H1 (cell line): ENCODE data around the gene SLC13A2. TPM values are rescaled to one million over a fixed set of nuclear protein-coding genes. Genes with fewer than 3 reads are reported as not detected.
"Not testable (repeated sequence)": the region's sequence is repeated elsewhere in the genome, so short reads cannot be mapped to it uniquely, and the experiment has no call there.

Experiments
- CTCF ChIA-PET: fragments of 300-600 bp; sonication (Branson Sonifier 250); formaldehyde crosslinking; loops from one replicate; lab custom pipeline; 2021; ENCODE audit not compliant: partially characterized antibody; lab: Charles Lee
- POLR2A ChIA-PET: fragments of 300-600 bp; sonication (Branson Sonifier 250); formaldehyde crosslinking; loops from one replicate; lab custom pipeline; 2021; ENCODE audit warnings: inconsistent platforms; ENCODE audit not compliant: partially characterized antibody; lab: Charles Lee
- DNase-seq, 2 experiments: peaks; one replicate each; pipeline versions ENCODE4 v3.0.0 to v3.0.0-alpha.2; 2010 to 2022; ENCODE audit warnings: low spot score in 2 of 2, low read depth in 1 of 2, mixed read lengths in 1 of 2
- FAIRE-seq: peaks from 2 replicates; lab custom pipeline; 2011; peaks lifted over from hg19 to GRCh38; lab: Jason Lieb, UNC
- H2AFZ ChIP-seq: 2 replicates; pipeline ENCODE4 v1.8.1; 2012; ENCODE audit warnings: low read length, inconsistent platforms
- H2AK5ac ChIP-seq: 2 replicates; pipeline ENCODE4 v1.6.1; 2013; ENCODE audit warnings: low read depth, low read length
- H2BK120ac ChIP-seq: replicated peaks from 2 replicates; pipeline ENCODE3; 2013; ENCODE audit warnings: low read depth, low read length, inconsistent platforms
- H2BK12ac ChIP-seq: 2 replicates; pipeline ENCODE4 v1.6.1; 2013; ENCODE audit warnings: low read depth, low read length
- H2BK15ac ChIP-seq: 2 replicates; pipeline ENCODE4 v1.6.1; 2013; ENCODE audit warnings: low read length
- H2BK20ac ChIP-seq: 2 replicates; pipeline ENCODE4 v1.6.1; 2013; ENCODE audit warnings: low read length
- H2BK5ac ChIP-seq: 2 replicates; pipeline ENCODE4 v1.6.1; 2013; ENCODE audit warnings: low read depth, low read length
- H3K14ac ChIP-seq: 2 replicates; pipeline ENCODE4 v1.6.1; 2013; ENCODE audit warnings: inconsistent platforms; ENCODE audit not compliant: insufficient read length
- H3K18ac ChIP-seq: 2 replicates; pipeline ENCODE4 v1.6.1; 2013; ENCODE audit warnings: low read length; ENCODE audit errors: extremely low read depth
- H3K23ac ChIP-seq: 2 replicates; pipeline ENCODE4 v1.6.1; 2013; ENCODE audit warnings: inconsistent platforms; ENCODE audit not compliant: insufficient read length
- H3K23me2 ChIP-seq: 2 replicates; pipeline ENCODE4 v1.6.1; 2013; ENCODE audit warnings: low read depth, low read length
- H3K27ac ChIP-seq: 2 replicates; pipeline ENCODE4 v1.6.1; 2011; ENCODE audit warnings: low read depth, low read length, inconsistent platforms
- H3K27me3 ChIP-seq, 4 experiments: replicated peaks in 1 of 4; 1 replicate in 1 of 4; 2 replicates in 3 of 4; pipeline versions ENCODE4 v1.6.1 to v1.8.1; 2011 to 2013; ENCODE audit warnings: low read length in 3 of 4, mild to moderate bottlenecking in 3 of 4, inconsistent platforms in 2 of 4, mixed read lengths in 2 of 4, moderate library complexity in 1 of 4; ENCODE audit not compliant: control insufficient read depth in 3 of 4, insufficient read depth in 3 of 4; ENCODE audit errors: extremely low read depth in 1 of 4
- H3K36me3 ChIP-seq, 4 experiments: 2 replicates each; pipeline versions ENCODE4 v1.6.1 to v1.8.1; 2011 to 2013; ENCODE audit warnings: mild to moderate bottlenecking in 4 of 4, low read length in 3 of 4, moderate library complexity in 2 of 4, control low read depth in 1 of 4, inconsistent platforms in 1 of 4; ENCODE audit not compliant: insufficient read depth in 4 of 4, control insufficient read depth in 2 of 4
- H3K4ac ChIP-seq: replicated peaks from 2 replicates; pipeline ENCODE3; 2013; ENCODE audit warnings: low read length, low read depth, mixed read lengths, inconsistent platforms; ENCODE audit not compliant: insufficient read length
- H3K4me1 ChIP-seq, 4 experiments: replicated peaks in 1 of 4; 1 replicate in 1 of 4; 2 replicates in 3 of 4; pipeline versions ENCODE4 v1.6.1 to v1.8.1; 2011 to 2013; ENCODE audit warnings: low read length in 3 of 4, inconsistent platforms in 2 of 4, mixed read lengths in 1 of 4; ENCODE audit not compliant: insufficient read depth in 4 of 4, control insufficient read depth in 3 of 4
- H3K4me2 ChIP-seq, 2 experiments: 2 replicates each; pipeline versions ENCODE4 v1.6.1 to v1.8.1; 2011 to 2013; ENCODE audit warnings: low read depth in 2 of 2, low read length in 2 of 2, control low read depth in 1 of 2, inconsistent platforms in 1 of 2, mild to moderate bottlenecking in 1 of 2; ENCODE audit not compliant: insufficient read depth in 1 of 2
- H3K4me3 ChIP-seq, 4 experiments: fragments of 200-600, 300-600 bp in 1 of 4; sonication (generic), shearing (Covaris generic), sonication (Bioruptor Twin) in 1 of 4; 2 replicates each; pipeline versions ENCODE4 v1.5.1 to v1.8.1; 2011 to 2016; ENCODE audit warnings: low read length in 4 of 4, low read depth in 3 of 4, control low read depth in 2 of 4, inconsistent platforms in 2 of 4, mild to moderate bottlenecking in 2 of 4, mixed read lengths in 1 of 4, moderate library complexity in 1 of 4; ENCODE audit not compliant: insufficient read depth in 2 of 4; ENCODE audit errors: extremely low read depth in 1 of 4
- H3K56ac ChIP-seq: replicated peaks from 2 replicates; pipeline ENCODE3; 2013; ENCODE audit warnings: low read depth, mild to moderate bottlenecking, mixed read lengths, low read length, inconsistent platforms; ENCODE audit not compliant: insufficient read length
- H3K79me1 ChIP-seq: 2 replicates; pipeline ENCODE4 v1.6.1; 2013; ENCODE audit warnings: low read depth, low read length, control low read depth
- H3K79me2 ChIP-seq, 2 experiments: 2 replicates each; pipeline versions ENCODE4 v1.6.1 to v1.8.1; 2012 to 2013; ENCODE audit warnings: low read length in 2 of 2, mild to moderate bottlenecking in 2 of 2, inconsistent platforms in 1 of 2; ENCODE audit not compliant: insufficient read depth in 2 of 2, control insufficient read depth in 1 of 2
- H3K9ac ChIP-seq, 4 experiments: replicated peaks in 1 of 4; 1 replicate in 1 of 4; 2 replicates in 3 of 4; pipeline versions ENCODE4 v1.6.1 to v1.8.1; 2011 to 2013; ENCODE audit warnings: low read depth in 3 of 4, low read length in 3 of 4, control low read depth in 2 of 4, mild to moderate bottlenecking in 2 of 4, moderate library complexity in 2 of 4, inconsistent platforms in 1 of 4; ENCODE audit errors: extremely low read depth in 1 of 4
- H3K9me3 ChIP-seq, 2 experiments: 2 replicates each; pipeline versions ENCODE4 v1.6.1 to v1.8.1; 2012 to 2013; ENCODE audit warnings: mild to moderate bottlenecking in 2 of 2, moderate library complexity in 2 of 2, control low read depth in 1 of 2, inconsistent platforms in 1 of 2, low read depth in 1 of 2, low read length in 1 of 2, mixed read lengths in 1 of 2; ENCODE audit not compliant: insufficient read depth in 2 of 2
- H4K20me1 ChIP-seq, 2 experiments: replicated peaks in 1 of 2; 2 replicates each; pipeline versions ENCODE3 to v1.8.1; 2011 to 2013; ENCODE audit warnings: inconsistent platforms in 2 of 2, low read length in 2 of 2, mild to moderate bottlenecking in 1 of 2; ENCODE audit not compliant: insufficient read depth in 2 of 2, control insufficient read depth in 1 of 2
- H4K5ac ChIP-seq: 2 replicates; pipeline ENCODE4 v1.6.1; 2013; ENCODE audit warnings: low read length, low read depth, mixed read lengths, inconsistent platforms; ENCODE audit not compliant: insufficient read length
- H4K8ac ChIP-seq: 2 replicates; pipeline ENCODE4 v1.8.0; 2013; ENCODE audit warnings: mild to moderate bottlenecking, moderate library complexity, low read length, inconsistent platforms; ENCODE audit not compliant: insufficient read depth; ENCODE audit errors: extremely low read depth
- H4K91ac ChIP-seq: replicated peaks from 2 replicates; pipeline ENCODE3; 2013; ENCODE audit warnings: low read length, mixed read lengths, inconsistent platforms; ENCODE audit not compliant: insufficient read length
- WGBS, 2 experiments: shearing (Covaris generic) in 1 of 2; methylation state at CpG; one replicate each; pipeline versions ENCODE4 v1.1.6 to v1.1.7; 2013 to 2015; ENCODE audit warnings: low lambda C conversion rate in 2 of 2, mixed read lengths in 2 of 2, inconsistent platforms in 1 of 2, low coverage in 1 of 2, missing lambda C conversion rate in 1 of 2; ENCODE audit not compliant: insufficient replicate concordance in 2 of 2, insufficient coverage in 1 of 2, insufficient read length in 1 of 2; ENCODE audit errors: extremely low coverage in 1 of 2, missing lambda C conversion rate in 1 of 2; 5-methylcytosine and 5-hydroxymethylcytosine counted together
- polyA plus RNA-seq, 7 experiments: library from polyadenylated mRNA; depleted of rRNA in 3 of 7; stranded (reverse) in 5 of 7; unstranded in 2 of 7; fragments of >200 nt in 5 of 7; fragments of 200-250 nt in 2 of 7; gene quantifications; 1 replicate in 5 of 7; 2 replicates in 1 of 7; 4 replicates in 1 of 7; pipeline versions ENCODE4 v1.2.1 to v1.2.3, GENCODE V29; 2011 to 2013; ENCODE audit warnings: missing spikeins in 2 of 7, mixed read lengths in 2 of 7
- total RNA-seq: library from RNA; stranded (reverse); fragmentation: NEBNext Ultra II Directional; extraction: Animal tissue kit (Norgen Biotek cat#: 25700); gene quantifications from 2 replicates; pipeline ENCODE4 v1.2.1, GENCODE V29; 2021

SLC13A2 gene
- total and polyA plus RNA-seq, 2 of the 8 experiments (the other 6 are each of a cell fraction or from before 2014, with no cell fraction given): not detected

- not testable (repeated sequence) for H3K27me3 ChIP-seq
Observed at GRCh38 chr17:28427982-28428381, 45.5 kb upstream of the SLC13A2 start.

More at GRCh38 chr17:28427982-28428381, 45.5 kb upstream of the SLC13A2 start:
- H3K4me1 ChIP-seq, H2AFZ ChIP-seq, H3K9me3 ChIP-seq, H3K36me3 ChIP-seq, H4K91ac ChIP-seq, H2BK20ac ChIP-seq, H3K18ac ChIP-seq, H3K14ac ChIP-seq, H3K56ac ChIP-seq, H3K23me2 ChIP-seq, POLR2A ChIA-PET, H2AK5ac ChIP-seq, H3K4me3 ChIP-seq, H3K79me1 ChIP-seq, H4K8ac ChIP-seq, FAIRE-seq, H2BK5ac ChIP-seq, H4K20me1 ChIP-seq, H2BK120ac ChIP-seq, H3K27ac ChIP-seq, H2BK15ac ChIP-seq, H3K79me2 ChIP-seq, H2BK12ac ChIP-seq, H3K4ac ChIP-seq, H4K5ac ChIP-seq, H3K4me2 ChIP-seq, H3K9ac ChIP-seq, H3K23ac ChIP-seq, DNase-seq: not testable (repeated sequence)
- CTCF ChIA-PET: interaction anchor here (0.6 to 1.9 kb wide), 4 partner anchors 54 to 414 kb away, joined by 4 read pairs; no protein-coding TSS in a partner anchor
- WGBS, 2 experiments: 98% methylated on average over 4 of the region's 4 CpGs; no CpG with 5 or more reads in 1 of the 2 experiments
